Kidney (tissue), 14 donors: ENCODE measurements around the gene TSPAN4. TPM values are rescaled to one million over a fixed set of nuclear protein-coding genes. Genes with fewer than 3 reads are reported as not detected.

Experiments
- DNase-seq, 5 donors: peaks; one replicate each; pipeline ENCODE4 v3.0.0-alpha.2; 2013 to 2020
- FAIRE-seq: peaks from 2 replicates; lab custom pipeline; 2012; peaks lifted over from hg19 to GRCh38; lab: Jason Lieb, UNC
- H3K27ac ChIP-seq, 2 donors: one replicate each; pipeline ENCODE4 v1.7.0; 2013; ENCODE audit warnings: low read depth in 2 of 2, low read length in 2 of 2, inconsistent platforms in 1 of 2
- H3K27me3 ChIP-seq: one replicate; pipeline ENCODE4 v1.7.1; 2013; ENCODE audit warnings: low read length, inconsistent platforms; ENCODE audit not compliant: control insufficient read depth, insufficient read depth
- H3K36me3 ChIP-seq, 3 donors: one replicate each; pipeline versions ENCODE4 v1.7.0 to v1.7.1; 2013; ENCODE audit warnings: low read length in 3 of 3, control low read depth in 1 of 3, inconsistent platforms in 1 of 3; ENCODE audit not compliant: insufficient read depth in 3 of 3, control insufficient read depth in 2 of 3
- H3K4me1 ChIP-seq, 3 donors: one replicate each; pipeline versions ENCODE4 v1.7.0 to v1.7.1; 2013; ENCODE audit warnings: low read length in 3 of 3, inconsistent platforms in 1 of 3, low read depth in 1 of 3; ENCODE audit not compliant: control insufficient read depth in 2 of 3, insufficient read depth in 2 of 3
- H3K4me3 ChIP-seq, 3 donors: one replicate each; pipeline versions ENCODE4 v1.7.0 to v1.8.1; 2013; ENCODE audit warnings: low read length in 3 of 3, control low read depth in 1 of 3, inconsistent platforms in 1 of 3
- H3K9ac ChIP-seq, 3 donors: one replicate each; pipeline versions ENCODE4 v1.7.0 to v1.7.1; 2013; ENCODE audit warnings: low read length in 3 of 3, control low read depth in 1 of 3, inconsistent platforms in 1 of 3
- H3K9me3 ChIP-seq, 3 donors: one replicate each; pipeline versions ENCODE4 v1.7.0 to v1.7.1; 2013; ENCODE audit warnings: low read length in 3 of 3, control low read depth in 1 of 3, inconsistent platforms in 1 of 3; ENCODE audit not compliant: control insufficient read depth in 2 of 3, insufficient read depth in 1 of 3
- intact Hi-C: fragments of 100-400 bp; cut with DNase I; formaldehyde crosslinking; loops from one replicate; pipeline ENCODE4 v1.11.1; 2022
- polyA plus RNA-seq: library from polyadenylated mRNA; stranded (reverse); fragments of 350-450 nt; fragmentation: Illumina TruSeq; extraction: RNeasy Lipid Tissue Mini Kit (QIAGEN cat#74804); gene quantifications from one replicate; pipeline ENCODE4 v1.2.3, GENCODE V29; 2014; ENCODE audit warnings: low read depth, low replicate concordance; ENCODE audit not compliant: insufficient read depth
- total RNA-seq: library from RNA; stranded (reverse); fragmentation: NEBNext Ultra II Directional; extraction: Animal tissue kit (Norgen Biotek cat#: 25700); gene quantifications from one replicate; pipeline ENCODE4 v1.2.1, GENCODE V29; 2021
- TF ChIP-seq, protein P1 (sequence below): IDR thresholded peaks from 3 replicates; pipeline ENCODE4 v1.5.1; 2012; ENCODE audit warnings: mild to moderate bottlenecking, moderate library complexity, borderline replicate concordance; ENCODE audit not compliant: insufficient read depth; ENCODE audit errors: extremely low read depth
- donor health status: control.
- donor health status: control.
- donor health status: control.
- donor health status: control.
- donor health status: control.
- donor health status: DM: yes; HTN: yes; CAD: no.
- donor health status: Normal renal cell carcinoma (clear cell type).

The TSPAN4 gene
- total and polyA plus RNA-seq, 2 donors from 2014 or later: 81.2 to 104 TPM

DNA sequence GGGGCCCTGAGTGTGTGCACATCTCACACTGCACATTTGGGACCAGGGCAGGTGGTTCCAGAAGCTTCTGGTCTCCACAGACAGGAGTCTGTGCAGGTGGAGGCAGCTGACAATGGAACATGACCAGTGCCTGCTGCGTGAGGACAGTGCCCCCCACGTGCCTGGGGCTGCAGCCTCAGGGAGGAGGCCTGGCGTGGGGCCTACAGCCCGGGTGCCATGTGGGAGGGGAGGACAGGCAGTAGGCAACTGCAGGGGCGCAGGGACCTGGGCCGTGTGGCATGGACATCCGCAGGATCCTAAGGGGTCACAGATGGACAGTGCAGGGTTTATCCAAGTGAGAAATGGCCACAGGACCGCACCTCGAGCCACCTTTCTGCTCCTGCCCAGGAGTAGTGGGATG lies 28.8 kb downstream of the TSPAN4 start:
- intact Hi-C loops: no loop called here
- Histone ChIP-seq H3K27ac (no peak overlapping the region), H3K27me3 (no peaks in the 10 kb centered on the region), H3K9me3 (no peaks in the 10 kb centered on the region), H3K9ac (no peak overlapping the region), H3K36me3 (no peaks in the 10 kb centered on the region), H3K4me1 (peaks cover 0 to 4% (median 3%) of the 10 kb centered on the region in 3 donors), H3K4me3 (no peak overlapping the region)
- FAIRE-seq: no peak
- TF ChIP-seq, protein P1, sequence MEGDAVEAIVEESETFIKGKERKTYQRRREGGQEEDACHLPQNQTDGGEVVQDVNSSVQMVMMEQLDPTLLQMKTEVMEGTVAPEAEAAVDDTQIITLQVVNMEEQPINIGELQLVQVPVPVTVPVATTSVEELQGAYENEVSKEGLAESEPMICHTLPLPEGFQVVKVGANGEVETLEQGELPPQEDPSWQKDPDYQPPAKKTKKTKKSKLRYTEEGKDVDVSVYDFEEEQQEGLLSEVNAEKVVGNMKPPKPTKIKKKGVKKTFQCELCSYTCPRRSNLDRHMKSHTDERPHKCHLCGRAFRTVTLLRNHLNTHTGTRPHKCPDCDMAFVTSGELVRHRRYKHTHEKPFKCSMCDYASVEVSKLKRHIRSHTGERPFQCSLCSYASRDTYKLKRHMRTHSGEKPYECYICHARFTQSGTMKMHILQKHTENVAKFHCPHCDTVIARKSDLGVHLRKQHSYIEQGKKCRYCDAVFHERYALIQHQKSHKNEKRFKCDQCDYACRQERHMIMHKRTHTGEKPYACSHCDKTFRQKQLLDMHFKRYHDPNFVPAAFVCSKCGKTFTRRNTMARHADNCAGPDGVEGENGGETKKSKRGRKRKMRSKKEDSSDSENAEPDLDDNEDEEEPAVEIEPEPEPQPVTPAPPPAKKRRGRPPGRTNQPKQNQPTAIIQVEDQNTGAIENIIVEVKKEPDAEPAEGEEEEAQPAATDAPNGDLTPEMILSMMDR: no peak
- no peak for DNase-seq

DNA sequence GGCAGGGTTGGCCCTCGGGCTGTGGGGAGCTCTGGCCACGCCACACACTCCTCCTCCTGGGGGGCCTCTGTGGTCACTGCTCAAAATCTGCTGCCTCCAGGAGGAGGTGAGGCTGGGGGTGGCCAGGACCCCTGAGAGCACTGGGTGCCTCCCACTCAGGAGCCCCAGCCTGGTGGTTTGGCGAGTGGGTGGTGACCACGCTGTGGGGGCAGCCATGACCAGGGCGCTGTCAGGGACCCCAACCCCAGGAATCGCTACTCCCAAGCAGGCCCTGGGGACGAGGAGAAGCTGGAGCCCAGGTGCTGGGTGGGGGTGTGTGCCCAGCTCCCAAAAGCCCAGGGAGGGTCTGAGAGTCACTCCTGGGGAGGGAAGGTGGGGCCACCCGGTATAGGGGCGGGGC lies 30.1 kb downstream of the TSPAN4 start:
- FAIRE-seq: no peak
- Histone ChIP-seq H3K4me1 (peaks cover 0 to 7% (median 4%) of the 10 kb centered on the region in 3 donors), H3K27ac (no peak overlapping the region), H3K9me3 (no peaks in the 10 kb centered on the region), H3K27me3 (no peaks in the 10 kb centered on the region), H3K4me3 (no peak overlapping the region), H3K36me3 (no peaks in the 10 kb centered on the region), H3K9ac (no peak overlapping the region)
- TF ChIP-seq, protein P1: no peak
- no peak for DNase-seq
- intact Hi-C loops: no loop called here

DNA sequence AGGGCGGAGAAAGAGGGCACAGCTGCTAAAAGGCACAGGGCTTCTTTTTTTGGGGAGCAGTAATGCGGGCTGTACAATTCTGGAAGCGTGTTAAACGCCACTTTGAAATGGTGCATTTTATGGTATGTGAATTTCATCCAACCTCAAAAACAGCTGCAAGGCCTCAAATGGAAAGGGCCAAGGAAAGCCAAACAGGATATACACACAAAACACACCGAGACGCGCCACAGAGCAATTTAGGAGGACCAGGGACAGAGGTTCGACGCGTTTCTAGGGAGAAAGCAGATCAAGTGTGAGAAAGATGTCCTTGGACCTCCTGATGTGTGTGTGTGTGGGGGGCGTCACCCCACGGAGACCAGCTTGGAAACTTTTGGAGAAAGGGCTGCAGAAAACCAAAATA lies 31.1 kb downstream of the TSPAN4 start:
- TF ChIP-seq, protein P1: no peak
- Histone ChIP-seq H3K9ac (no peak overlapping the region), H3K36me3 (no peaks in the 10 kb centered on the region), H3K4me1 (peaks cover 0 to 7% (median 4%) of the 10 kb centered on the region in 3 donors), H3K9me3 (no peaks in the 10 kb centered on the region), H3K27me3 (no peaks in the 10 kb centered on the region), H3K4me3 (no peak overlapping the region), H3K27ac (no peak overlapping the region)
- FAIRE-seq: no peak
- intact Hi-C loops: no loop called here
- DNase-seq: peak in 2 of 5 donors; percentile 46 to 81

DNA sequence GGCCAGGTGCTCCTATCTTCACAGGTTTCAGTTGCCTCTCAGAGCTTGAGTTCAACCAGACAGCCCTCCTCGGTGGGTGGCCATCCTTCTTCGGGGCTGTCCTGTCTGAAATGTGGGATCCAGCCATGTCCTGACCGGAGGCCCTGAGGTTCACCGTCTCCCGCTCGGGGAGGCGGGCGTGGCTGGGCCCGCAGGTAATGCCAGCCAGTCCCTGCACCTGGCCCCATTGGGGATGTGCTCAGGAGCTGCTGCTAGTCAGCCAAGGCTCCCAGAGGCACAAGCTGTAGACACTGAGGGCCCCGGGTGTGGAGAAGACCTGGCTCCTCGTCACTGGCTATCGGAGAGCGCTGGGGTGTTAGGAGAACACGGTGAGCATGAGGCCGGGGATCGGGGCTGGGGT lies 32.6 kb downstream of the TSPAN4 start:
- FAIRE-seq: no peak

More for the DNA sequence above, 32.6 kb downstream of the TSPAN4 start:
- no peaks in the 10 kb centered on the region for H3K27me3 ChIP-seq
- intact Hi-C loops: no loop called here
- H3K4me3 ChIP-seq: no peak overlapping the region
- H3K9me3 ChIP-seq: no peaks in the 10 kb centered on the region
- H3K4me1 ChIP-seq: peaks cover 0 to 7% (median 4%) of the 10 kb centered on the region in 3 donors
- no peaks in the 10 kb centered on the region for H3K36me3 ChIP-seq
- H3K27ac ChIP-seq: no peak overlapping the region
- TF ChIP-seq, protein P1: no peak
- H3K9ac ChIP-seq: no peak overlapping the region
- no peak for DNase-seq
